Hepatocyte (in vitro differentiated cells): ENCODE data around the gene SGCD.

Experiments used
- CTCF ChIP-seq: fragments of 200-600 bp; sonication (generic); IDR thresholded peaks from 2 replicates; pipeline ENCODE4 v1.5.1; 2016; ENCODE audit warnings: antibody characterized with exemption, mild to moderate bottlenecking; ENCODE audit not compliant: poor library complexity
- EZH2 ChIP-seq: fragments of 200-600 bp; sonication (generic); IDR thresholded peaks from 2 replicates; pipeline ENCODE4 v1.6.1; 2016; ENCODE audit warnings: antibody characterized with exemption, mild to moderate bottlenecking, borderline replicate concordance
- EZH2phosphoT487 ChIP-seq: fragments of 200-600 bp; sonication (generic); IDR thresholded peaks from one replicate; pipeline ENCODE4 v1.6.1; 2018; ENCODE audit warnings: antibody characterized with exemption, mild to moderate bottlenecking, low read depth, moderate library complexity; ENCODE audit not compliant: unreplicated experiment, severe bottlenecking

- no peak for TF ChIP-seq CTCF
- no peak for TF ChIP-seq EZH2
- no peak for TF ChIP-seq EZH2phosphoT487
Measured at GRCh38 chr5:156758011-156758791, 431.2 kb downstream of the SGCD start.
